HepG2 (cell line): ENCODE data around the gene FAM53B. TPM values are rescaled to one million over a fixed set of nuclear protein-coding genes. Genes with fewer than 3 reads are reported as not detected.

Source experiments
- ATAC-seq: fragments of 200-7000 bp; cut with Tn5 transposase; 3 replicates; pipeline ENCODE4 v1.9.1; 2020; ENCODE audit warnings: mild to moderate bottlenecking, moderate library complexity
- BruUV-seq: library from RNA; stranded (reverse); fragments of 400-500 nt; replicated peaks from 2 replicates; lab custom pipeline; 2021; lab: Mats Ljungman, UMichigan
- CTCF ChIA-PET: fragments of 300-600 bp; formaldehyde crosslinking; extraction: SDS; loops from one replicate; lab custom pipeline; 2021; ENCODE audit warnings: low total read pairs, inconsistent platforms, low intra/inter-chr PET ratio; lab: Yijun Ruan, JAX
- POLR2A ChIA-PET: fragments of 350-600 bp; sonication (Branson Sonifier 250); formaldehyde crosslinking; loops from one replicate; lab custom pipeline; 2020; ENCODE audit warnings: antibody characterized with exemption, inconsistent platforms; lab: Yijun Ruan, JAX
- DNase-seq: peaks from one replicate; pipeline ENCODE4 v3.0.0-alpha.2; 2015; ENCODE audit warnings: low spot score
- FAIRE-seq: peaks from 3 replicates; lab custom pipeline; 2011; peaks lifted over from hg19 to GRCh38; lab: Jason Lieb, UNC
- H2AFZ ChIP-seq: one replicate; pipeline ENCODE4 v1.6.1; 2011; ENCODE audit warnings: low read length, inconsistent platforms
- H3K27ac ChIP-seq: fragments of 300-600 bp; 3 replicates; pipeline ENCODE4 v1.8.0; 2011; ENCODE audit warnings: mixed run types, mild to moderate bottlenecking, mixed read lengths, low read length, inconsistent platforms; ENCODE audit not compliant: insufficient read depth; ENCODE audit errors: extremely low read length
- H3K27me3 ChIP-seq, 2 experiments: fragments of 200-600 bp in 1 of 2; 2 replicates in 1 of 2; 3 replicates in 1 of 2; pipeline versions ENCODE4 v1.6.0 to v1.8.0; 2011; ENCODE audit warnings: low read length in 2 of 2, mild to moderate bottlenecking in 2 of 2, moderate library complexity in 2 of 2, inconsistent platforms in 1 of 2; ENCODE audit not compliant: insufficient read depth in 2 of 2, control insufficient read depth in 1 of 2
- H3K36me3 ChIP-seq, 2 experiments: fragments of 200-600 bp in 1 of 2; replicated peaks in 1 of 2; 2 replicates in 1 of 2; 3 replicates in 1 of 2; pipeline versions ENCODE4 v1.5.1 to v1.8.0; 2011; ENCODE audit warnings: low read length in 2 of 2, inconsistent platforms in 1 of 2; ENCODE audit not compliant: insufficient read depth in 2 of 2, control insufficient read depth in 1 of 2
- H3K4me1 ChIP-seq: 2 replicates; pipeline ENCODE4 v1.5.1; 2012; ENCODE audit warnings: low read length, inconsistent platforms; ENCODE audit not compliant: insufficient read depth
- H3K4me2 ChIP-seq: 2 replicates; pipeline ENCODE4 v1.6.0; 2011; ENCODE audit warnings: low read depth, low read length, inconsistent platforms
- H3K4me3 ChIP-seq, 3 experiments: fragments of 200-600 bp in 1 of 3; sonication (generic), shearing (Covaris generic) in 1 of 3; replicated peaks in 1 of 3; 2 replicates each; pipeline ENCODE4 v1.5.1; 2011 to 2016; ENCODE audit warnings: low read length in 3 of 3, inconsistent platforms in 2 of 3, low read depth in 2 of 3, mild to moderate bottlenecking in 2 of 3, control low read depth in 1 of 3, mixed read lengths in 1 of 3; ENCODE audit not compliant: insufficient read depth in 1 of 3
- H3K79me2 ChIP-seq: one replicate; pipeline ENCODE4 v1.6.1; 2011; ENCODE audit warnings: low read length, inconsistent platforms; ENCODE audit not compliant: insufficient read depth
- H3K9ac ChIP-seq: 2 replicates; pipeline ENCODE4 v1.6.0; 2011; ENCODE audit warnings: mild to moderate bottlenecking, low read depth, low read length, inconsistent platforms; ENCODE audit not compliant: insufficient read depth
- H3K9me3 ChIP-seq: 2 replicates; pipeline ENCODE4 v1.5.1; 2012; ENCODE audit warnings: mild to moderate bottlenecking, low read length
- H4K20me1 ChIP-seq: 2 replicates; pipeline ENCODE4 v1.6.0; 2011; ENCODE audit warnings: inconsistent platforms, mild to moderate bottlenecking, low read length, moderate library complexity; ENCODE audit not compliant: insufficient read depth
- CBFB ChIP-seq: sonication (generic); formaldehyde crosslinking; IDR thresholded peaks from 2 replicates; pipeline ENCODE4 v1.4.0; 2020; ENCODE audit warnings: missing genetic modification reagents
- HOXD1 ChIP-seq: sonication (generic); formaldehyde crosslinking; IDR thresholded peaks from 2 replicates; pipeline ENCODE4 v1.5.0; 2020; ENCODE audit warnings: missing genetic modification reagents
- SP140L ChIP-seq: sonication (generic); formaldehyde crosslinking; IDR thresholded peaks from 2 replicates; pipeline ENCODE4 v1.4.0; 2020; ENCODE audit warnings: missing genetic modification reagents, borderline replicate concordance
- ZNF124 ChIP-seq: sonication (generic); formaldehyde crosslinking; IDR thresholded peaks from 2 replicates; pipeline ENCODE4 v1.4.0; 2020; ENCODE audit warnings: missing genetic modification reagents
- ZNF143 ChIP-seq: sonication (generic); formaldehyde crosslinking; IDR thresholded peaks from 2 replicates; pipeline ENCODE4 v1.4.0; 2020; ENCODE audit warnings: missing genetic modification reagents
- WGBS: methylation state at CpG from one replicate; pipeline ENCODE4 v1.1.6; 2017; ENCODE audit warnings: low lambda C conversion rate; 5-methylcytosine and 5-hydroxymethylcytosine counted together
- in situ Hi-C: cut with HindIII; loops from 2 replicates; pipeline ENCODE4 v1.10.0; 2017; ENCODE audit warnings: low pct_unique_long_range_greater_than_20kb; ENCODE audit not compliant: extremely low pct_ligation_motif_present
- intact Hi-C: fragments of 100-400 bp; cut with micrococcal nuclease; formaldehyde crosslinking; loops from one replicate; pipeline ENCODE4 v1.10.0; 2022; ENCODE audit not compliant: unreplicated experiment
- polyA plus RNA-seq, 8 experiments: library from polyadenylated mRNA; depleted of rRNA in 3 of 8; stranded (reverse) in 7 of 8; unstranded in 1 of 8; fragments of >200 nt; fragmentation: Illumina TruSeq in 4 of 8; extraction: Trizol in 4 of 8; gene quantifications; 2 replicates each; pipeline versions ENCODE4 v1.2.1 to v1.2.3, GENCODE V29; 2011 to 2016; ENCODE audit warnings: low read depth in 4 of 8, missing spikeins in 1 of 8, mixed read lengths in 1 of 8; ENCODE audit not compliant: insufficient read depth in 1 of 8
- total RNA-seq, 5 experiments: library from RNA; depleted of rRNA; stranded (reverse); fragments of >200 nt; fragmentation: Illumina TruSeq; extraction: Trizol; gene quantifications; 2 replicates each; pipeline ENCODE4 v1.2.3, GENCODE V29; 2016; ENCODE audit warnings: low read depth in 1 of 5
- TF ChIP-seq, protein P1 (sequence below): sonication (generic); formaldehyde crosslinking; IDR thresholded peaks from 2 replicates; pipeline ENCODE4 v1.4.0; 2020; ENCODE audit warnings: missing genetic modification reagents
- TF ChIP-seq, protein P2 (sequence below): sonication (generic); formaldehyde crosslinking; conservative IDR thresholded peaks from 2 replicates; pipeline ENCODE4 v1.5.0; 2020; ENCODE audit warnings: missing genetic modification reagents
- TF ChIP-seq, protein P3 (sequence below): sonication (generic); formaldehyde crosslinking; conservative IDR thresholded peaks from 2 replicates; pipeline ENCODE4 v1.4.0; 2020; ENCODE audit warnings: missing genetic modification reagents

Gene FAM53B
- total and polyA plus RNA-seq, 2 of the 13 experiments (the other 11 are each of a cell fraction or from before 2014, with no cell fraction given), result 6.4 to 19.3 TPM

DNA sequence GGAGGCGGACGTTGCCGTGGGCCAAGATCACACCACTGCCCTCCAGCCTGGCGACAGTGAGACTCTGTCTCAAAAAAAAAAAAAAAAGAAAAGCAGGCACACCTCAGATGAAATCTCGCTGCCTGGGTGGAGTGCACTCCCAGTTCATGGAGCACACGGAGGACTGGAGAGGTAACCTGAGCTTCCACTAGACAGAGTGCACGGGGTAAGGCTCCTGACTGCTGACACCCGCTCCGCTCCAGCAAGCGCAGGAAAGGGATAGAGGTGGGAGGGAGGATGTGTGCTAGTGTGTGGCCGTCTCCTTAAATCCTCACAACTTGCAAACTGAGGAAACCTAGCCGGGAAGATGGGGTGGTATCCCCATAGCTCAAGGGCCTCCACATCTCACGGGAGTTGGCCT lies 50.8 kb downstream of the FAM53B start:
- POLR2A ChIA-PET, result no interaction called here
- Histone ChIP-seq H4K20me1 (no peaks in the 10 kb centered on the region), H3K36me3 (peaks cover 11 to 42% of the 10 kb centered on the region in 2 experiments), H3K4me1 (no peaks in the 10 kb centered on the region), H3K79me2 (no peaks in the 10 kb centered on the region), H3K27me3 (no peaks in the 10 kb centered on the region), H2AFZ (no peak overlapping the region), H3K9me3 (no peaks in the 10 kb centered on the region), H3K4me2 (no peak overlapping the region), H3K9ac (no peak overlapping the region), H3K27ac (no peak overlapping the region), H3K4me3 (no peak overlapping the region)
- DNase-seq (no peak), FAIRE-seq (no peak), ATAC-seq (no peak)
- TF ChIP-seq HOXD1 (no peak), CBFB (CRISPR knock-in tag) (no peak), ZNF143 (CRISPR knock-in tag) (no peak), ZNF124 (CRISPR knock-in tag) (no peak), SP140L (no peak)
- TF ChIP-seq, protein P1, sequence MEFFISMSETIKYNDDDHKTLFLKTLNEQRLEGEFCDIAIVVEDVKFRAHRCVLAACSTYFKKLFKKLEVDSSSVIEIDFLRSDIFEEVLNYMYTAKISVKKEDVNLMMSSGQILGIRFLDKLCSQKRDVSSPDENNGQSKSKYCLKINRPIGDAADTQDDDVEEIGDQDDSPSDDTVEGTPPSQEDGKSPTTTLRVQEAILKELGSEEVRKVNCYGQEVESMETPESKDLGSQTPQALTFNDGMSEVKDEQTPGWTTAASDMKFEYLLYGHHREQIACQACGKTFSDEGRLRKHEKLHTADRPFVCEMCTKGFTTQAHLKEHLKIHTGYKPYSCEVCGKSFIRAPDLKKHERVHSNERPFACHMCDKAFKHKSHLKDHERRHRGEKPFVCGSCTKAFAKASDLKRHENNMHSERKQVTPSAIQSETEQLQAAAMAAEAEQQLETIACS (CRISPR knock-in tag), result no peak
- TF ChIP-seq, protein P2, sequence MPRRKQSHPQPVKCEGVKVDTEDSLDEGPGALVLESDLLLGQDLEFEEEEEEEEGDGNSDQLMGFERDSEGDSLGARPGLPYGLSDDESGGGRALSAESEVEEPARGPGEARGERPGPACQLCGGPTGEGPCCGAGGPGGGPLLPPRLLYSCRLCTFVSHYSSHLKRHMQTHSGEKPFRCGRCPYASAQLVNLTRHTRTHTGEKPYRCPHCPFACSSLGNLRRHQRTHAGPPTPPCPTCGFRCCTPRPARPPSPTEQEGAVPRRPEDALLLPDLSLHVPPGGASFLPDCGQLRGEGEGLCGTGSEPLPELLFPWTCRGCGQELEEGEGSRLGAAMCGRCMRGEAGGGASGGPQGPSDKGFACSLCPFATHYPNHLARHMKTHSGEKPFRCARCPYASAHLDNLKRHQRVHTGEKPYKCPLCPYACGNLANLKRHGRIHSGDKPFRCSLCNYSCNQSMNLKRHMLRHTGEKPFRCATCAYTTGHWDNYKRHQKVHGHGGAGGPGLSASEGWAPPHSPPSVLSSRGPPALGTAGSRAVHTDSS, result no peak
- TF ChIP-seq, protein P3, sequence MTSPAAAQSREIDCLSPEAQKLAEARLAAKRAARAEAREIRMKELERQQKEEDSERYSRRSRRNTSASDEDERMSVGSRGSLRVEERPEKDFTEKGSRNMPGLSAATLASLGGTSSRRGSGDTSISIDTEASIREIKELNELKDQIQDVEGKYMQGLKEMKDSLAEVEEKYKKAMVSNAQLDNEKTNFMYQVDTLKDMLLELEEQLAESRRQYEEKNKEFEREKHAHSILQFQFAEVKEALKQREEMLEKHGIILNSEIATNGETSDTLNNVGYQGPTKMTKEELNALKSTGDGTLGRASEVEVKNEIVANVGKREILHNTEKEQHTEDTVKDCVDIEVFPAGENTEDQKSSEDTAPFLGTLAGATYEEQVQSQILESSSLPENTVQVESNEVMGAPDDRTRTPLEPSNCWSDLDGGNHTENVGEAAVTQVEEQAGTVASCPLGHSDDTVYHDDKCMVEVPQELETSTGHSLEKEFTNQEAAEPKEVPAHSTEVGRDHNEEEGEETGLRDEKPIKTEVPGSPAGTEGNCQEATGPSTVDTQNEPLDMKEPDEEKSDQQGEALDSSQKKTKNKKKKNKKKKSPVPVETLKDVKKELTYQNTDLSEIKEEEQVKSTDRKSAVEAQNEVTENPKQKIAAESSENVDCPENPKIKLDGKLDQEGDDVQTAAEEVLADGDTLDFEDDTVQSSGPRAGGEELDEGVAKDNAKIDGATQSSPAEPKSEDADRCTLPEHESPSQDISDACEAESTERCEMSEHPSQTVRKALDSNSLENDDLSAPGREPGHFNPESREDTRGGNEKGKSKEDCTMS (CRISPR knock-in tag), result no peak
- intact Hi-C loops, result no loop called here
- in situ Hi-C loops, result no loop called here
- CTCF ChIA-PET, result no interaction called here
- BruUV-seq, result no TSS peak
- WGBS, result 93% methylated on average over 13 of the region's 13 CpGs
